Nephron progenitor cell (in vitro differentiated cells): ENCODE measurements around the gene FSTL1.

Experiments used
- DNase-seq: peaks from one replicate; pipeline ENCODE4 v3.0.0; 2021
- H3K27ac Mint-ChIP-seq: 2 replicates; pipeline ENCODE4 v1.8.0; 2021; ENCODE audit warnings: mild to moderate bottlenecking, moderate library complexity, mixed read lengths
- H3K27me3 Mint-ChIP-seq: 2 replicates; pipeline ENCODE4 v1.8.0; 2021; ENCODE audit warnings: mild to moderate bottlenecking, low read depth, mixed read lengths; ENCODE audit not compliant: poor library complexity
- H3K36me3 Mint-ChIP-seq: 2 replicates; pipeline ENCODE4 v1.8.0; 2021; ENCODE audit warnings: low read depth, mixed read lengths
- H3K4me1 Mint-ChIP-seq: 2 replicates; pipeline ENCODE4 v1.8.0; 2021; ENCODE audit warnings: mixed read lengths
- H3K4me3 Mint-ChIP-seq: 2 replicates; pipeline ENCODE4 v1.8.0; 2021; ENCODE audit warnings: mild to moderate bottlenecking, moderate library complexity, mixed read lengths
- H3K9me3 Mint-ChIP-seq: 2 replicates; pipeline ENCODE4 v1.8.0; 2021; ENCODE audit warnings: mild to moderate bottlenecking, moderate library complexity, mixed read lengths
- TF ChIP-seq, protein P1 (sequence below): fragments of 200-600 bp; sonication (generic); IDR thresholded peaks from 2 replicates; pipeline ENCODE4 v1.5.0; 2021; ENCODE audit warnings: antibody characterized with exemption

Gene FSTL1

GRCh38 chr3:120429921-120430361, 20.9 kb downstream of the FSTL1 start:
- Mint-ChIP-seq H3K27me3 (no peaks in the 10 kb centered on the region), H3K9me3 (no peaks in the 10 kb centered on the region), H3K27ac (peak overlapping the region; percentile 30), H3K4me1 (peaks cover 66% of the 10 kb centered on the region), H3K36me3 (peaks cover 67% of the 10 kb centered on the region), H3K4me3 (no peak overlapping the region)
- no peak for DNase-seq
- TF ChIP-seq, protein P1, sequence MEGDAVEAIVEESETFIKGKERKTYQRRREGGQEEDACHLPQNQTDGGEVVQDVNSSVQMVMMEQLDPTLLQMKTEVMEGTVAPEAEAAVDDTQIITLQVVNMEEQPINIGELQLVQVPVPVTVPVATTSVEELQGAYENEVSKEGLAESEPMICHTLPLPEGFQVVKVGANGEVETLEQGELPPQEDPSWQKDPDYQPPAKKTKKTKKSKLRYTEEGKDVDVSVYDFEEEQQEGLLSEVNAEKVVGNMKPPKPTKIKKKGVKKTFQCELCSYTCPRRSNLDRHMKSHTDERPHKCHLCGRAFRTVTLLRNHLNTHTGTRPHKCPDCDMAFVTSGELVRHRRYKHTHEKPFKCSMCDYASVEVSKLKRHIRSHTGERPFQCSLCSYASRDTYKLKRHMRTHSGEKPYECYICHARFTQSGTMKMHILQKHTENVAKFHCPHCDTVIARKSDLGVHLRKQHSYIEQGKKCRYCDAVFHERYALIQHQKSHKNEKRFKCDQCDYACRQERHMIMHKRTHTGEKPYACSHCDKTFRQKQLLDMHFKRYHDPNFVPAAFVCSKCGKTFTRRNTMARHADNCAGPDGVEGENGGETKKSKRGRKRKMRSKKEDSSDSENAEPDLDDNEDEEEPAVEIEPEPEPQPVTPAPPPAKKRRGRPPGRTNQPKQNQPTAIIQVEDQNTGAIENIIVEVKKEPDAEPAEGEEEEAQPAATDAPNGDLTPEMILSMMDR = no peak

DNA sequence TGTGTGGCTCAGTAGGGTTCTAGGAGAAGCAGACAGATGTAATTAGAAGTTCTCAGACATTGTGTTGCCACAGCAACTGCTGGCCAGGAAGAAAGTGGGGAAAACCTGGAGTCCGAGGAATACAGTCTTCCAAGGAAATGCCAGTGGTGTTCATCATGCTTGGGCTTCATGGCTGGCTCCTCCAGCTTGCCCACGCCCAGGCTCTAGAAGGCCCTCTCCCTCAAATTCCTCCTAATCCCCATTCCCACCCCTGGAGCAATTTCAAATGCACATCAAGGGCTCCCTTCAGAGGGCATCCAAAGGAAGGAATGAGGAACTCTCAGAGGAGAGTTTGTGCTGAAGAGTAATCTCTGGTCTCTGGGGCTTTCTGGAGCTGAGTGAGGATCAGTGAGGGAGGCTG, 21.9 kb downstream of the FSTL1 start:
- Mint-ChIP-seq H3K4me3 (no peak overlapping the region), H3K27me3 (no peaks in the 10 kb centered on the region), H3K36me3 (peaks cover 68% of the 10 kb centered on the region), H3K27ac (no peak overlapping the region), H3K4me1 (peaks cover 72% of the 10 kb centered on the region), H3K9me3 (no peaks in the 10 kb centered on the region)
- TF ChIP-seq, protein P1 = no peak
- no peak for DNase-seq

- no peak for DNase-seq
- Mint-ChIP-seq H3K36me3 (peaks cover 60% of the 10 kb centered on the region), H3K4me1 (peaks cover 65% of the 10 kb centered on the region), H3K27me3 (no peaks in the 10 kb centered on the region), H3K27ac (peak overlapping the region; percentile 3), H3K4me3 (no peak overlapping the region), H3K9me3 (no peaks in the 10 kb centered on the region)
- TF ChIP-seq, protein P1 = no peak
Measured at GRCh38 chr3:120427201-120427600, 23.6 kb downstream of the FSTL1 start.

GRCh38 chr3:120425572-120426250, 25.1 kb downstream of the FSTL1 start:
- peak overlapping the region; percentile 23 for H3K27ac Mint-ChIP-seq
- no peaks in the 10 kb centered on the region for H3K9me3 Mint-ChIP-seq
- DNase-seq = no peak
- TF ChIP-seq, protein P1 = no peak
- no peak overlapping the region for H3K4me3 Mint-ChIP-seq
- H3K4me1 Mint-ChIP-seq = peaks cover 74% of the 10 kb centered on the region
- peaks cover 50% of the 10 kb centered on the region for H3K36me3 Mint-ChIP-seq
- H3K27me3 Mint-ChIP-seq = no peaks in the 10 kb centered on the region

GRCh38 chr3:120424976-120425570, 25.7 kb downstream of the FSTL1 start:
- Mint-ChIP-seq H3K9me3 (no peaks in the 10 kb centered on the region), H3K4me1 (peaks cover 73% of the 10 kb centered on the region), H3K36me3 (peaks cover 44% of the 10 kb centered on the region), H3K4me3 (no peak overlapping the region), H3K27ac (peak overlapping the region; percentile 88), H3K27me3 (no peaks in the 10 kb centered on the region)
- no peak for DNase-seq
- TF ChIP-seq, protein P1 = no peak

DNA sequence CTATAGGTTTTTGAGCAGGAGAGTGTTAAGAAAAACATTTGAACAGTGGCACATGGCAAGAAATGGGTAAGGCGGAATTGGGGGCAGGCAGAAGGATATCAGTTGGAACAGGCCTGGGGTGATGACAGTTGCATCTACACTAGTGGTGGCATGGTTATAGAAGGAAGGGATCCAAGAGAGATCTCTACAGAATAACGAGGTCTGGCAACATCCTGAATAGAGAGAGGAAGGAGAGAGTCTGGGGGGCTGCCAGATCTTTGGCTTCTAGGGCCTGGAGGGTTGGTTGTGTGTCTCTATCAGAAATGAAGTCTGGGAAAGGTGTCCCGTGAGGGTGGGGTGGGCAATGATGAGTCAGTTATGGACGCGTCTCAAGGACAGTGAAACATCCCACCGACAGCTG, 26.3 kb downstream of the FSTL1 start:
- TF ChIP-seq, protein P1 = no peak
- no peaks in the 10 kb centered on the region for H3K9me3 Mint-ChIP-seq
- peaks cover 73% of the 10 kb centered on the region for H3K4me1 Mint-ChIP-seq
- peak overlapping the region; percentile 88 for H3K27ac Mint-ChIP-seq
- no peak for DNase-seq
- peaks cover 1% of the 10 kb centered on the region for H3K27me3 Mint-ChIP-seq
- H3K36me3 Mint-ChIP-seq = peaks cover 38% of the 10 kb centered on the region
- H3K4me3 Mint-ChIP-seq = no peak overlapping the region
